Liver (tissue), 3 donors: Measurements from ENCODE around the gene MON2.

Source experiments
- ATF3 ChIP-seq: IDR thresholded peaks from 2 replicates; pipeline ENCODE4 v1.6.1; 2016; ENCODE audit warnings: antibody characterized with exemption
- CTCF ChIP-seq: fragments of 150-350 bp; IDR thresholded peaks from 2 replicates; pipeline ENCODE4 v1.5.1; 2017; ENCODE audit warnings: improper control_type of control experiment, low read depth, low read length; ENCODE audit not compliant: missing input control
- FOXA1 ChIP-seq: IDR thresholded peaks from 2 replicates; pipeline ENCODE4 v1.6.1; 2016; ENCODE audit warnings: antibody characterized with exemption
- JUND ChIP-seq, 2 donors: IDR thresholded peaks; 2 replicates each; pipeline ENCODE4 v1.6.1; 2016; ENCODE audit warnings: antibody characterized with exemption in 2 of 2
- MAX ChIP-seq: IDR thresholded peaks from 2 replicates; pipeline ENCODE4 v1.6.1; 2016; ENCODE audit warnings: antibody characterized with exemption
- RAD21 ChIP-seq, 2 donors: IDR thresholded peaks; 2 replicates each; pipeline ENCODE4 v1.6.1; 2016; ENCODE audit warnings: antibody characterized with exemption in 2 of 2, mild to moderate bottlenecking in 2 of 2
- REST ChIP-seq: IDR thresholded peaks from 2 replicates; pipeline ENCODE4 v1.6.1; 2016; ENCODE audit warnings: antibody characterized with exemption, mild to moderate bottlenecking
- SP1 ChIP-seq: IDR thresholded peaks from 2 replicates; pipeline ENCODE4 v1.6.1; 2018; ENCODE audit warnings: antibody characterized with exemption, mild to moderate bottlenecking
- TAF1 ChIP-seq: conservative IDR thresholded peaks from 2 replicates; pipeline ENCODE4 v1.6.1; 2016; ENCODE audit warnings: antibody characterized with exemption, mild to moderate bottlenecking
- donor health status: healthy.
- donor health status: healthy.

GRCh38 chr12:62588916-62589315 is 122.3 kb downstream of the MON2 start:
- TF ChIP-seq ATF3 (no peak), CTCF (no peak), SP1 (no peak), FOXA1 (no peak), MAX (no peak), JUND (IDR thresholded peaks at IDR 0.05) (no peak), REST (no peak), TAF1 (no peak), RAD21 (IDR thresholded peaks at IDR 0.05) (no peak)
